Fibroblast of skin of left biceps (primary cell): ENCODE results near the gene DCDC2C.
A peak's percentile ranks its signal among the peaks of the same experiment; 100 is the strongest.

Experiments used
- DNase-seq, 2 experiments: peaks; one replicate each; pipeline ENCODE4 v3.0.0-alpha.2; 2013; ENCODE audit warnings: low read depth in 2 of 2

The DCDC2C gene

DNA sequence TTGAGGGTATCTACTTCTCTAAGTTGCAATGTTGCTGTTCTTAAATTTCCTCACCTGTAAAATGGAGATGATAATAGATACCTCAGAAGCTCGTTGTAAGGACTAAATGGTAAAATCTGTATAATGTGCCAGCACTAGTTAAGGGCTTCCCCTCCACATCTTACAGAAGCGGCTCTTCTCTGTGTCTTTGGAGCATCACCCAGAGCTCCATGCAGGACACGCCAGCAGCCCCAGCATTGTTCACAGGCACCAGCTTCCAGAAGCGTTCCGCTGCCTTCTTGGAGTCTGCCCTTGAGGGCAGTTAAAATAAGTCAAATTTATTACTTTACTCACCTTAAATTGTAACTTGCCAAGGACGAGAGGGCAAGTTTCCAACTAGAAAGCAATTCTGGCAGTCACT lies 5.8 kb downstream of the DCDC2C start:
- DNase-seq = no peak

DNA sequence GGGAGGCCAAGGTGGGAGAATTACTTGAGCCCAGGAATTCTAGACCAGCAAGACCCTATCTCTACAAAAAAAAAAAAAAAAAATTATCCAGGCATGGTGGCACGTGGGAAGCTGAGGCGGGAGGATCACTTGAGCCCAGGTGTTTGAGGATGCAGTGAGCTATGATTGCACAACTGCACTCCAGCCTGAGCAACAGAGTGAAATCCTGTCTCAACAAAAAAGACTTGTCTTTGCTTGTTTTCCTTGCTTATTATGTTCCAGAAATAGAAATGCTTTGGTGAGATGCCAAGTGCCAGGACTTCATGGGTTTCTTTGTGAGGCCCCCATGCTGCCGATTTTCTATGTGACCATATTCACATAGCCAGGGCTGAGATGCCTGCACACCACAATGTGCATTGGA lies 9.0 kb downstream of the DCDC2C start:
- DNase-seq = no peak

DNA sequence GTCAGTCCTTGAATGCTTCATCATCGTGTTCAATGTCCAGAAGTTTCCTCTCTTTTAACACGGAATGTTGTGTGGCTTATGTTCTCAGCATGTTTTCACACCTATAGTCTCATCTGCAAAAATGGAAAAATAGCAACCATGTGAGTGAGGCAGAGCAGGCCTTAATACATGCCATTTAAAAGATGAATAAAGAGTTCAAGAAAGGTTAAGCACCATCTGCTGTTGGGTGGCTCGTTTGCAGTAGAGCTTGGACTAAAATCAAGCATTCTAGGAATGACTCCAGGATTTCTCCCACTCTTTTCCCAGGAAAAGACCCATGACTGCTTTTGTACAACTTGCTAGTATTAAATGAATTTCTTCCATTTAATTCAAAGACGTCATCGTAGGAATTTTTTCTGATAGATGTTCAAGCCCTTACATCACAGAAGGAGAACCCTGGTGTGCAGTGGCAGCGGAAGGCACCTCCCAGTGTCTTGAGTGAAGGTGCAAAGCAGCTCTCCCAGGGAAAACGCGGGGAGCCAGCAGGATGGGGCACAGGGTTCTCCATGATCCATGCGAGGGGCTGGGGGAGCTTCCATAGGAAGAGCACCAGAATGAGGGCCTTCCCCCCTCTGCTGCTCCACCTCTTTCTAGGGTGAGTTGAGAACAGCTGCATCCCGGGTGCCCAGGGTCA lies 9.6 kb downstream of the DCDC2C start:
- no peak for DNase-seq

DNA sequence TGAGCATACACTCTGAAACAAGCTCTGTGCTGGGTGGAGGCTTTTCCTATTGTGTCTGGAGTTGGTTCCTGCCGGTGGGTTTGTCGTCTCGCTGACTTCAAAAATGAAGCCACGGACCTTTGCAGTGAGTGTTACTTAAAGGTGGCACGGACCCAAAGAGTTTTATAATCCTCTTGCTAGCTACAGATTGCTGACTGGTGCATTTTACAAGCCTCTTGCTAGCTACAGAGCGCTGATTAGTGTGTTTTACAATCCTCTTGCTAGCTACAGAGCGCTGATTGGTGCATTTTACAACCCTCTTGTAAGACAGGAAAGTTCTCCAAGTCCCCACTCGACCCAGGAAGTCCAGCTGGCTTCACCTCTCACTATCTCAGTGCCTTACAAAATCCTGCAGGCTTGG lies 15.3 kb downstream of the DCDC2C start:
- DNase-seq = no peak

DNA sequence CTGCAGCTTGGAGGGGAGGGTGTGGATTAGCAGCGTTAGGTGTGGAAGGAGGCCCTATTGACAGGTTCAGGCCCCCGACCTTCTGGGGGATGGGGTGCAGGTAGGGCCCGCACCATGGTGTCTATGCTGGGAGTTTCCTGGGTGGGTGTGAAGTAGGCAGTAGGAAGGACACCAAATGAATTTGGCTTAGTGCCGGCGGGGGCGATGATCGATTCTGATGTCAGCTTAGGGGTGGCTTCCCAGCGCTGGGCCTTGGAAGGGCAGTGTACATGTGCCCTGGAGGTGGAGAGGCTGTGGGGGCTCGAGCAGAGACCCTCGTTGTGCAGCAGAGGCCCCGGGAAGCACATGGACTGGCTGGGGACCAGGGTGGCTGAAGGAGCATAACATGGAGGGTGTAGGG lies 21.6 kb downstream of the DCDC2C start:
- no peak for DNase-seq

DNA sequence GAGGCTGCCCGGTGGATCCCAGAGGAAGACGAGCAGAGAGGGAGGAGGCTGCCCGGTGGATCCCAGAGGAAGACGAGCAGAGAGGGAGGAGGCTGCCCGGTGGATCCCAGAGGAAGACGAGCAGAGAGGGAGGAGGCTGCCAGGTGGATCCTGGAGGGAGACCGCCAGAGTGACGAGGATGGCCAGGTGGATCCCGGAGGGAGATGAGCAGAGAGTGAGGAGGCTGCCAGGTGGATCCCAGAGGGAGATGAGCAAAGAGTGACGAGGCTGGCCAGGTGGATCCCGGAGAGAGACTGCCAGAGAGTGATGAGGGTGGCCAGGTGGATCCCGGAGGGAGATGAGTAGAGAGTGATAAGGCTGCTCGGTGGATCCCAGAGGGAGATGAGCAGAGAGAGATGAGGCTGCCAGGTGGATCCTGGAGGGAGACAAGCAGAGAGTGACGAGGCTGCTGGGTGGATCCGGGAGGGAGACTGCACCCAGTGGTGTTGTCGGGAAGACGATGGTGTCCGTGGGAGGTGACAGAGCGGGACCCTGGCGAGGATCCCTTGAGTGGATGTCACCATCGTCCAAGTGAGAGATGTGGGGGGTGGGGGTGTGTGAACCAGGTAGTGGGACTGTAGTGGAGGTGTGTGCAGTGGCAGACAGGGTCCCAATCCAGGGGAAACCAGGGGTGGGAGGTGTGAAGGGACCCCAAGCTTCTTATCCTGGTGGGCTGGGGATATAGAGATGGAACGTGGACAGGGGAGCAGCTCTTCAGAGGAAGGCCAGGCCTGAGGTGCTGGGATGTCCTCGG lies 22.3 kb downstream of the DCDC2C start:
- no peak for DNase-seq

DNA sequence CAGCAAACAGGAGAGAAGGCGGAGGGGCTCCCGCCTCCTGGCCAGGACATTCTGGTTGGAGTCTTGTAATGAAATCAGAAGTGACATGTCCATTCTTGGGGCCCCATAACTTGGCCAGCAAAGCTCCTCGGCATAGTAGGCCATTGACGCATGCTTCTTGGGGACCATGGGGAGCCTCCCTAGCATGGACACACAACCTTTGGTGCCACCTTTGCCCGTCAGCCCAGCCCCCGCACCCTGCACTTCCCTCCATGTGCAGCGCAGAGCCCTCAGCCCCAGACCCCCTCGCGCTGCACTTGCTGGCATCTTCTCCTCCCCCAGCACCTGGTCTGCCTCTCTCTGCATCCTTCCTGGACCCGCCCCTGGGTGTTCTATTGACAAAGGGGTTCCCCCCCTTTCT lies 23.1 kb downstream of the DCDC2C start:
- DNase-seq = no peak

DNA sequence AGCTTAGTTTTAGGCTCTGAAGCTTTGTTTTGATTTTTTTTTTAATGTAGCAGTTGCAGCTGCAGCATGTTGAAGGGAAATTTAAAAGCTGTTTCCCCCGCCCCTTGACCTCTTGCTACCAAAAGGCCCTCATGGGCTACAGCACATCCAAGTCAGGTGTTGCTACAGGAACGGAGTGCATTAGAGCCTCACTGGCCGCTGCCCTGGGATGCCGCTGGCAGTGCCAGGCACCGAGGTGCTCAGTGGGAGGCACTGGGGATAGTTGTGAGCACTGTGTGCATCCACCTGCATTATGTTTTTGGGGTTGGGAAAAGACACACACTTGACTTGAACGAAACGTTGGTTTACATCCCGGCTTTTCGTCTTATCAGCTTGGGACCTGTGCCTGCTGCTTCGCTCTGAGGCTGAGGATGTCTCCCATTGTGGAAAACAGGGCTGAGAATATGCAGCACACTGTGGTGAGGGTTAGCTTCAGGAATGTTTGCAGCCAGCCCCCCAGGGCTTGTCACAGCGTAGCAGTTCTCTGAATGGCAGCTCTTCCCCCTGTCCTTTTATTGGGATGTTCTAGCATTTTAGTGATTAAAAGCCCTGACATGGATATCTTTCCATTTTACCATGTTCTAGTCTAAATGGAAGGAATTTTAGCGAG lies 24.1 kb downstream of the DCDC2C start:
- DNase-seq = no peak

DNA sequence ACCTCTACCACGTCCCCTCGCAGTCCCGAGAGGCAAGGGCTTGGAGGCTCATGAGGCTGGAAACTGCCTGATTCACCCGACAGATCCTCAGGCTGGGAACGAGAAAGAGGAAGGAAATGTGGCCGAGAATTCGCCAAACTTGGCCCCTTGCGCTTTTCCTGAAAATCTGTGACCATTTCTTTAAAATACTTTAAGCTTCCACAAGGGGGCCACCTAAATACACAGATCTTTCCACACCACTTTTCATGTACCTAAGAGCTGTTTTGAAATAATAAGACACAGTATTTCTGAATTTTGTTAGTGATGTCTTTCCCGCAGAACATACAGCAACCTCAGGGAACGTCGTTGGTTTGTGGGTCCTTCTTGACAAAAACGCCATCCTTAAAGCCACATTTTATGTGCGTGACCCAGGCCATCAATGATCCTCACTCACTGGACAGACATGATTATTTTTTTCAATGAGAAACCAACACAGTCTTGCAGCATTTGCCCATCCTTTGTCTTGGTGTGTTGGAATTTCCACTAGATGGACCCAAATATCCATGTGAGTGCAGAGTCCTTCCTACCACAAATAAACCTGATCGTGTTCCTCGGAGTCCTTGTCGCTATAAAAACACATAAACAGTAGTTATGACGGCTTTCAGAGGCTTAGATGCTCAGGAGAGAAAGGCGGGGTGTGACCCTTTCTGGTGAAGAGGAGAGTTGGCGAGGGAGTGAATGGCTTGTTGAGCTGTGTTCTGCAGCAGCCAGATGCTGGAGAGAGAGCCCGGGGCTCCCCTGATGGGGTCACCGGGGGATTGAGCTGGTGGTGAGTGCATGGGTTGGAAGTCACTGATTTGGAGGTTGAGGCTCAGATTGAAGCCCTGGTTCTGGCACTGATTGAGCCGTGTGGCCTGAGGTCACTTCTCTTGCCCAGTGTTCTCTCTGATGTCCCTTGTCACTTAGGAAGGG lies 25.0 kb downstream of the DCDC2C start:
- DNase-seq = peak in 1 of 2 experiments; percentile 21

DNA sequence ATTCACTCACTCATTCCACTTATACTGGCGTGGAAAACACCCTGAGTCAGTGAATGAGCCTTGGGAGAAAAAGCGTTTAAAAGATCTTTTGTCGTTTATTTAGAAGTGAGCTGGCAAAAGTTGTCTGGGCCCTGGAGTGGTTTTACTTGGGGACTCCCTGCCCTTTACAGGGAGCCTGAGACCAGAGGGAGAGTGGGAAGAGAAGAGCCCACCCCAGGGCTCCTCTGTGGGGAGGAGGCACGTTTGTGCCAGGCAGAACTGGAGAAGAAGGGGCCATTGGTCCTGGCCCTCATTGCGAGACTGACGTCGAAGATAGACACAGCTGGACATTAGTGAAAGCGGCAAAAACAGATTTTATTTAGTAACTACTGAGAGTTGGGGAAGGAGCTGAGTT lies 25.7 kb downstream of the DCDC2C start:
- DNase-seq = no peak

DNA sequence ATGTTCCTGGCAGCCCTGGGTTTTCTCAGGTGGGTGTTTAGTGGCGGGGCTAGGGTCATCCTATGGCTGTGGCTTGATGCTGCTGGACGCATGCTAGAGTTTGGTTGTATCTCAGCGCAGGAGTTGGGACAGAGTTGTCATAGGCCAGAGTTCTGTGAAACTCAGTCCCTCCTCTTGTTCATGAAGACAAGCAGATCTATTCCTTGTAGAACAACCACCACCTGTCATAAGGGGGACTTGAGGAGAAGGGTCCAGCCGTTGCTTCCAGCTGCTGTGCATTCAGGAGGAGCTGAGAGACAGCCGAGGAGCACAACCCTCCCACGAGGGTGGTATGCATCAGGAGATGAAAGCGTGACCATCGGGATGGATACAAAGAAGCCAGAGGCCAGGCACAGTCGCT lies 26.4 kb downstream of the DCDC2C start:
- DNase-seq = no peak

DNA sequence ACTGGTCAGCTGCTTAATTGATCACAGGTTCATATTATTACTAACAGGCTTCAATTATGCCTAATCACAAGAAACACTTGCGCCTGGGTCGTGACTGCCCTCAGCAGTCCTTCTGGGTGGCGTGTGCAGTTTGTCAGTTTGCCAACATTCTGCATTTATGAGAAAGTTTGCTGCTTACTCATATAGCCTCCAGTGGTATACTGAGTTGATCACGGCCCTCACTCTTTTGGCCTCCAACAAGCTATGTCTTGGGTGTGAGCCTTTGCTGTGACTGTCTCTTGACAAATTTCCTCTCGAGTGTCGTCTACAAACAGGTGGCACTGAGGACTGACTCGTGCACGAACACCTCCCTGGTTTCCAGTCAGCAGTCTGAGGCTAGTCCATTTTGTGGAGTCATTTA lies 27.3 kb downstream of the DCDC2C start:
- peak in 1 of 2 experiments; percentile 1 for DNase-seq

DNA sequence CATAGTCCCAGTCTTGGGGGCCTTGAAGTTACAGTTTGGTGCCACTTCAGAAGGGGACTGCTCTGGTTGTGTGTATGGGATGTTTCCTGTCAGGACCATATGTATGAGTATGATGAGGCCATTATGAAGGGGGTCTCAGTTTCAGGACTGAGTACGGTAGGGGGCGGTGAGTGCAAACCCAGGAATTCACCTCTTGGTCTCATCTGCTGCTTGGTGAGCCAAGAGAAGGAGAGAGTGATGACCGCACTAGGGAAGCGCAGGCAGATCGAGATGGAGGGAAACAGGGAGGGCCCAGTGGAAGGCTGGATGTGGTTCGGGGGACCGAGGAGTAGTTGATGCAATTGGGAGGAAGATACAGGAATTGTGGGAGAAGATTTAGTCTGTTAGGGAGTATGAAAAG lies 28.5 kb downstream of the DCDC2C start:
- no peak for DNase-seq

DNA sequence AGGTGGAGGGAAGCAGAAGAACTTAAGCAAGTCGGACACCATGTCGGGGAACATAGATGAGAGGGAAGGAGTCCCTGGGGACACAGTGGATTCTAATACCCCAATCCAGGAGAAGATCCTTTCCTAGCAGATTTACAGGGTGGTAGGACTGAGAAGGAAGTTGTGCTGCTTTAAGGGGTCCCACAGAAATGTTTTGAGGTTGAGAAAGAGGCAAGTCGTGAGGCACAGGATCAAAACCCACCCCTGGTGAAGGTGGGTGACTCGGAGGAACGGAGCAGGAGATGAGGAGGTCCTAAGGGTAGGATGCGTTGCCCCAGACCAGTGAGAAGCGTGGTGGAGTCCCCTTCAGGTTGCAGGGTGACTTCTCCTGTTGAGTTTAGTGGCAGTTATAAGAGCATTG lies 32.7 kb downstream of the DCDC2C start:
- no peak for DNase-seq

DNA sequence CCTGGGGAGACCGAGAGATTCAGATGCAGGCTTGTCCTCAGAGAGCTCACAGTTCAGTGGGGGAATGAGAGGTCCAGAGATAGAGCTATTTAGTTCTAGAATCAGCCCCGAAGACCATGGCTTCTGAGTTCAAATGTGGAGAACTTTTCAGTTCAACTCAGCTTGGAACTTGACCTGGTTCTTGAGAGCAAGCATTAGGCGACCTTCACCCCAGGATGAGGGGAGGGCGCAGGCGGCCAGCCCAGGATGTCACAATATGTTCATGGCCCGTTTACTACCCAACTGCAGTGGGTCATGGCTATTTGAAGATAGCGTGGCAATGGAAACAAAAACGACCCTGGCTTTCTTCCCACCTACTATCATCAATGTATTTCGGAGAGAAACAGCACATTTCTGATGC lies 33.8 kb downstream of the DCDC2C start:
- no peak for DNase-seq

DNA sequence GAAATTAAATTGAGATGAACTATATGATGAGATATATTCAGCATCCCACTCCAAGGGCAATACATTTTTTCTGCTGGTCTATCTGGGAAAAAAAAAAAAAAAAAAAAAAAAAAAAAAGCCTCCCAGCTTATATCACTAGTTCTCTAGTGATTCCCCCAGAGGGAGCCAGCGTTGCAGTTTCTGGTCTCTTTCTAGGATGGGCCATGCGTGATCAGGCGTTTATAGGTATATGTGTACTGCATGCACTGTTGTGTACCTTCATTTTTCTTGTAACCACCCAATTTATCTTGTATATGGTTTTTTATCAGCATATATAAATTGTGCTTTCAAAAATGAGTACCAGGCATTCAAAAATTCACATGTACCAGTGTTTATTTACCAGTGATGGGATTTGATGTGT lies 35.1 kb downstream of the DCDC2C start:
- peak in 1 of 2 experiments; percentile 16 for DNase-seq

DNA sequence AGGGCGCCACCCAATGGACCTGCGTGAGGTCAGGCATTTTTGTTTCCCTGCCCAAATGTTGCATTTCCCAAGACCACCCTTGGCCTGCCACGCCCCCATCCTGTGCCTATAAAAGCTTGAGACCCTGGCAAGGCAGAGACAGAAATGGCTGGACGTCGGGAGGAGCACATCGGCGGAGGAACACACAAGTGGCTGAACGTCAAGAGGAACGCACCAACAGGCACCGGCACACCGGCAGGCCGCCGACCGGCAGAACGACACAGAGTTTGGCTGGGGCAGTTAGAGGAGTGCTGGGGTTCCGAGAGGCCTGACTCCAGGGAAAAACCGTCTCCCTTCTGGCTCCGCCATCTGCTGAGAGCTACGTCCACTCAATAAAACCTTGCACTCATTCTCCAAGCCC lies 35.9 kb downstream of the DCDC2C start:
- no peak for DNase-seq

DNA sequence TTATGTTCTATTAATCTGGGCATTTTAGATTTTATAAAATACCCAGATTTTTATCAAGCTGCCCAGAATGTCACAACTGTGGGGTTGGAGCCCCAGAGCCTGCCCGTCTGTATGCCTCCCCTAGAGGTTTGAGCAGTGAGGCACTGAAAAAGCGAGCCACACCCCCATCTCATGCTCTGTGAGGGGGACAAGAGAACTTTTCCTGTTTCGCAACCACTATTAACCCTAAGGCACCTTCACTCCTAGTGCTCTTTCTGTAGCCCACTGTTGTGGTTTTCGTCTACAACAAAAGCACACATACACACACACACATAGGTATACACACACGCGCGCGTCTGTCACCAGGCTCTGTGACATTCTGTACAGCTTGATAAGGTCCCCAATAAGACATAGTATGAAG lies 38.0 kb downstream of the DCDC2C start:
- no peak for DNase-seq

DNA sequence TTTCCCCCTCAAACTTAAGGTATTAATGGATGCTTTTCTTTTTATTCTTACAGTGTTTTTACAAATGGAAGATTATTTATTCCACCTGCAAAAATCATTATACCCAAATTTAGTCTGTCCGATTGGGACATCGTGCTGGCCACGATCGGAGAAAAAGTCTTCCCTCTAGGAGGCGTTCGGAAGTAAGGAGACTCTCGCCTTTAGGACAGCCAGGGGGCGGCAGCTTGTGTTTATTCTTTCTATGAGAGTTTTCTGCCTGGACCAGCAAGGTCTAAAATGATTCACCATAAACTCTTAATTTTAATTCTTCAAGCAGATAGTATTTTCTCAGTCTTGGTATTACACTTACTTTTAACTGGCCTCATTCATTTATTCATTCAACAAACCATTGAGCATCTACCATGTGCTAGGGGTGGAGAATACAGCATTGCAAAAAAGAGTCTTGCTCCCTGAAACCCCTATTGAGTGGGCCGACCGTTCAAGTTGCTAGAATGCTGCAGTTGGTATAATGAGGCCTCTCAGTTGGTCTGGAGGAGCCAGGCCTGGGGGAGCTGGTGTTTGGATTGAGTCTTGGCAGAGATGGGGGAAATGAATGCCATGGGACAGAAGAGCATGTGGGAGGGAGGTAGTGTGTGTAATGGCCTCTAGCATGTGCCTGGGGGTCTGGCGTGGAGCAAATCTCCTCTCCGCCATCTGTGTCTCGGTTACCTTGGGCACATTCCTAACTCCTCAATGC lies 38.7 kb downstream of the DCDC2C start:
- no peak for DNase-seq

DNA sequence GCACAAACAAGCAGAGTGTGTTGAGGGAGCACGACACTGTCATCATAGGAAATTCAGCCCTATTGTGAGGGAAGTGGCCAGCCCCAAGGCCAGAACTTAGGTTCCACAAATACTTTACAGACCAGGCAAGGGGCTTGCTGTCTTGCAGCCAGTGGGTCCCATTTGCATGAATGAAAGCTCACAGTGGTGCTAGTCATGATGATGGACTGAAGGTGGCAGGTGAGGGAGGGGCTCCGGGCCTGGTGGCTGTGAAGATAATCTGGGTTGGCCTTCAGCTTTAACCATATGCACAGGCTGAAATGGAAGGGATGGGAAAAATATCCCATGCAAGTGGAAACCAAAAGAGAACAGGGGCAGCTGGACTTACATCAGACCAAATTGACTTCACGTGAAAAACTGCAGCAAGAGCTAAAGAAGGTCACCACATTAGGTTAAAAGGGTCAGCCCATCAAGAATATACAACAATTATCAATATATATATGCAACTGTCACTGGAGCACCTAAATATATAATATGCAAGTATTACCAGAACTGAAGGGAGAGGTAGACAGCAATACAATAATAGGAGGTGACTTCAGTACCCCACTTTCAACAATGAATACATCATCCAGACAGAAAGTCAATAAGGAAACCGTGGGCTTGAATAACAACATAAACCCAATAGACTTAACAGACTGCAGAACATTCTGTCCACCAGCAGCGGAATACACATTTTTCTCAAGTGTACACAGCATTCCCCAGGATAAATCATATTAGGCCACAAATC lies 39.6 kb downstream of the DCDC2C start:
- DNase-seq = no peak
